HuH-7.5 (cell line): ENCODE measurements around the gene HMGN4.
"Not testable (repeated sequence)": the region's sequence is repeated elsewhere in the genome, so short reads cannot be mapped to it uniquely, and the experiment has no call there.

Source experiments
- DNase-seq: peaks from one replicate; pipeline ENCODE4 v3.0.0; 2011; ENCODE audit warnings: low spot score

The HMGN4 gene

DNA sequence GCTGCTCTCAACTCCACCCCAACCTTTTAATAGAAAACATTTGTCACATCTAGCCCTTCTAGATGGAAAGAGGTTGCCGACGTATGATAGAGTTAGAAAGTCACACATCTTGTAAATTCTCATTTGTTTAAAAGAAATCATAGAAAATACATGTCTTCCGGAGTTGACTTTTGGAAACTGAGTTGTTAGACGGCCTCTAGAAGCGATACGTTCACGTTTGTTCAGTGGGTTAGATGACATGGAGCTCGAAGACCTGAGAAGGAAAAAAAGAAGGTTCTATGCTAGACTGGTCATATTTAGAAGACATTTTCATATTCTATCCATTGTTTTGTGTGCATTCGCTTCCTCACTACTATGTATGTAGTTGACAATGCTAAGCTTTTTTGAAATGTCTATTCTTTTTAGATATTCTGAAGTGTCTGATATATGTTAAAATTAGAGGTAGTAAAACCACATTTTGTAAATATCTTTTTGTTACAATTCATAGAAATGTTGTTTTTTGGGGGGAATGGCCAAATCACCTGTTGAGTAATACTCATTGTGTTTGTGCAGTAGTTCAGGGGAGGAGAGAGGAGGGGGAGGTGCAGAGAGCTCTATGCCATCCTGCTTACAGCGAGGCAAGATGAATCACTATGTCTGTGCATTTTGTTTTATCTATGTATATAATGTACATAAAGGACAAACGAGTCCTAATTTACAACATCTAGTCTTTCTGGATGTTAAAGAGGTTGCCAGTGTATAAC lies 15.5 kb upstream of the HMGN4 start:
- not testable (repeated sequence) for DNase-seq

DNA sequence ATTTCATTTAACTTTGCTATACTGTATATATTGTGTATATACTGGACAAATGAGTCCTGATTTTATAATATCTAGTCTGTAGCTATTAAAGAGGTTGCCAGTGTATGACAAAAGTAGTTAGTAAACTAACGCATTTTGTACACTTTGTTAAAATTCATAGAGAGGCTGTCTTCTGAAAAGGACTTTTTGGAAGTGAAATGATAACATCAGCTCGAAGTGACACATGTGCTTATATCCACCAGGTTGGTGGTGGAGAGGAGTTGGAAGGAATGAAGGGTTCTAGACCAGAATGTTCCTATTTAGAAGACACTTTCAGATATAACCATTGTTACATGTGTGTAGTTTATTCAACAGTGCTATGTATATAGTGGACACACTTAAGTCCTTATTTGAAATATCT lies 13.9 kb upstream of the HMGN4 start:
- DNase-seq: not testable (repeated sequence)

DNA sequence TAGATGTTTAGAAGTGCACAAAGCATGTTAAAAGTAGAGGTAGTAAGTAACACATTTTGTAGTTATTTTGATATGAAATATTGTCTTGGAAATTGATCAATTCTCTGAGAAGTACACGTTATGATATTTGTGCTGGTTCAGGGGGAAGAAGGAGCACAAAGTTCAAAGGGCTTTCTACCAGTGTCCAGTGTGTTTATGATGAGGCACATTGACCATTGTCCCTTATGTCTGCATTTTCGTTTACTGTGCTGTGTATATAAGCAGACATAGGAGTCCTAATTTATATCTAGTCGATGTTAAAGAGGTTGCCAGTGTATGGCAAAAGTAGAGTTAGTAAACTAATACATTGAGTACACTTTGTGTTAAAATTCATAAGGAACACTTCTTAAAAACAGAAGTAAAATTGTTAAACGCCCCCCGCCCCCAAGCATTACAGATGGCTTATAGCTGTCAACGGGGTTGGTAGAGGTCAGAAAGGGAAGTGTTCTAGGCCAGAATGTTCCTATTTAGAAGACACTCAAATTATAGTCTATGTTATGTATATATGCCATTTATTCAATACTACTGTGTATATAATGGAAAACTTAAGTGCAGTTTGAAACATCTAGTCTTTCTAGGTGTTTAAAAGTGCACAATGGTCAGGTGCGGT lies 13.3 kb upstream of the HMGN4 start:
- no peak for DNase-seq

DNA sequence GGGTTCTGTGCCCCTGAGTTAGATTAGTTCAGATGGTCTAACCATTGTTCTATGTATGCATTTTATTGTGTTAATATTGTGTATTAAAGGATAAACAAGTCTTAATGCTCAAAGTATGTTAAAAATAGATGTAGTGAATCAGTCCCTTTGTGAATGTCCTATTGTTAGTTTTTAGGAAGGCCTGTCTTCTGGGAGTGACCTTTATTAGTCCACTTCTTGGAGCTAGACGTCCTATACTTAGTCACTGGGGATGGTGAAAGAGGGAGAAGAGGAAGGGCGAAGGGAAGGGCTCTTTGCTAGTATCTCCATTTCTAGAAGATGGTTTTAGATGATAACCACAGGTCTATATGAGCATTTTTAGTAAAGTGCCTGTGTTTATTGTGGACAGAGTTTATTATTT lies 12.3 kb upstream of the HMGN4 start:
- no peak for DNase-seq

DNA sequence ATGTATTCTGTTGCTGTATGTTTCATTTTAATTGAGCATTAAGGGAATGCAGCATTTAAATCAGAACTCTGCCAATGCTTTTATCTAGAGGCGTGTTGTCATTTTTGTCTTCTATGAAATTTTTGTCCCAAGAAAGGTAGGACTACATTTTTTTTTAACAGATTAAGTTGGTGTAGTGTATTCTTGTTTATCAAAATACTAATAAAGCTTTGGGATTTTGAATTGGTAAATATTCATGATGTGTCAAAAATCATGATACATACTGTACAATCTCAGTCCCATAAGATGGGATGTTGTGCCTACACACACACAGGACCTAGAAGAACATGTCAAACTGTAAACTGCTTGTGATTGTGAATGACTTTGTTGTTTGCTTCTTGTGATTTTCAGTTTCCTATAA lies 11.2 kb upstream of the HMGN4 start:
- DNase-seq: no peak

DNA sequence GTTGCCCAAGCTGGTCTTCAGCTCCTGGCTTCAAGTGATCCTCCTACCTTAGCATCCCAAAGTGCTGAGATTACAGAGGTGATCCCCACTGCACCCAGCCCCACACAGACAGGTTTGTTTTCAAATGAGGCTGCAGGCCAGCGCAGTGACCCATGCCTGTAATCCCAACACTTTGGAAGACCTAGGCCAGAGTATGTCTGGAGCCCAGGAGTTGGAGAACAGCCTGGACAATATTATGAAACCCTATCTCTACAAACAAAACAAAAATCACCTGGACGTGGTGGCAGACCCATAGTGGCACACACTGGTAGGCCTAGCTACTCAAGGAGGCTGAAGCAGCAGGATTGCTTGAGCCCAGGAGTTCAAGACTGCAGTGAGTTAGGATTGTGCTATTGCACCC lies 8.0 kb upstream of the HMGN4 start:
- no peak for DNase-seq

DNA sequence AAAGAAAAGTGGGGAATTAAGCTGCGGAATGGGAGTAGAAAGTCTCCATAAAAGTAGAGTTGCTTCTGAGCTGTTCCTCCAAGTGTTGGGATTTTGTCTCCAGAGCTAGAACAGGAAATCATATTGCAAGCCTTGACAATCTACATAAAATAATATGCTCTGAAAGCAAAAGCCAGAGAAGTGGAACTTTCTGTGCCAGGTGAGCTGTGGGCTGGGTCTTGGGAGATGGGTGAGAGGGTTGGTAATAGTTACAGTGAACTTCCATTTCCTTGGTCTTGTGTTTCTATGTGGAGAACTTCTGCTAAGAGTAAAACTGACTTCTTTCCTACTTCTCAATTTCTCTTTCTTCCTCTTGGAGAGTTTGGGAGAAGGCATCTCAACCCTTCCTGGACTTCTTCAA lies 6.3 kb upstream of the HMGN4 start:
- DNase-seq: no peak

DNA sequence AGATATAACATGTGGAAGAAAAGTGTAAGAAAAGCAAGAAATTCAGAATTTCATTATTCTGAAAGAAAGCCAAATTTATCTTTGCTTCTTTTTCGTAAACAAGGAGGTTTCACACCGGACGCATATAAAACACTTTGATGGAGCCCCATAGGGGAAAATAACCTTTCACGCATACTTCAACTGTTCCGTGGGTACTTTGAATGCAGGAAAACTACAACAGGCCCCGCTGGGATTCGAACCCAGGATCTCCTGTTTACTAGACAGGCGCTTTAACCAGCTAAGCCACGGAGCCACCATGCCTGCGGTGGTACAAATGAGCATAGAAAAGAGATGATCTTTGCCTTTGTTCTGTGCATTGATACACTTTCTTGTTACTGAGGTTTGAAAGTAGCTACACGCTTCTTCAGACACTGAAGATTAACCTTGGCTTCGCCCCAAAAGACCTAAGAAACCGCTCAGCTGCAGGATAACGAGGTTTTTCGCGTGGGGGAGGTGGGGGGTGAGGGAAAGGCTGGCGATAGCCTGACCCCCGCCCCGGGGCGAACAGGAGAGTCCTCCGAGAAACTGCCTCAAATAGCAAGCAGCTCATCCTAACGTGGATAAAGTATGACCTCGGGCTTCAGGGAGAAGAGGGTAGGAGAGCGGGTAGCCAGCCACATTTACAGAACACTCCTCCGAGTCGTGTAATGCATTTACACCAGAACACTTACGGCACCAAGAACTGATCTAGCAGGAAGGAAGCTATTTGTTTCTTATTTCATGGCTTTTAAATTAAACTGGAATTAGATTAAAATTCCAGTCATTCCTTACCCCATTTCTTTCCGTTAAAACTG lies 5.3 kb upstream of the HMGN4 start:
- DNase-seq: no peak

DNA sequence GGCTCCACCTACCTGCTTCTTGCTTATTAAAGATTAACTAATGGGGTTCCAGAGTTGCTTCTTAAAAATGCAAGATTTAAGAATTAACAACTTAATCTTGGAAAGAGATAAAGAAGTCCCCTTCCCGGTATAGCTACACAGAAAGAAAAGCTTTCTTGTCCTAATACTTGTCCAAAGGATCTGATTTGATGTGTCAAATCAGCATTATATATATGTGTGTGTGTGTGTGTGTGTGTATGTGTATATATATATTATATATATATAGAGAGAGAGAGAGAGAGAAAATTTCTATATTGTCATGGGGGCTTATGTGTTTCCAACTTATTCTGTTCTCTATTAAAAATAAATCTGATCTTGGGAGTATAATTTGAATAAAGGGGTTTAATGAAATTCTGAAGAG lies 4.6 kb upstream of the HMGN4 start:
- DNase-seq: no peak

DNA sequence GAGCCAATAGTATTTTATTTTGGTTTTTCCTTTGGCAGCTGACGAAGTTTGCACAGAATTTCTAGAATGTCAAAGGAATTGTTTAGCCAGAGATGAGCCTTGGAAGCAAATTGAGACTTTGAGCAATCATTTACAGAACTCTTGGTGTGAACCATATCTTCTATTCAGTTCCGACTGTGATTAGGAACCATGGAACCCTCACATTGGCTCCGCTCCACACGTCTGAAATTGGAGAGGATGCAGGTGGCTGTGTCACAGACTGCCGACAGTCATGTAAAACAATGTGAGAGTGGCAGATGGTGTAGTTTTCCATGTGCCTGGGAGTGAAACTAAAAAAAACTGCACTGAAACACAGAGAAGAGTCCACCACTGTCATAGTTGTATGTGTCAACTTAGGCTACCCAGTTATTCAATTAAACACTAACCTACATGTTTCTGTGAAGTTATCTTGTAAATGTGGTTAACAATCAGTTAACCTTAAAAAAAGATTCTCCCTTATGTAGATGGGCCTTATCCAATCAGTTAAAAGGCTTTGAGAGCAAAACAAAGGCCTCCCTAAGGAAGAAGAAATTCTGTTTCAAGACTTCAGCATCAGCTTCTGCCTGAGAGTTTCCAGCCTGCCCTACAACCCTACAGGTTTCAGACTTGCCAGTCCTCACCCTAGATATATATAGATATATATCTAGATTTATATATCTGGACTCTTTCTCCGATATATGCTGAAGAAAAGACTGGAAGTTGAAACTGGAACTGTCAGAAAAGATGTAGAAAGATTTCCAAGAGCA lies 3.3 kb upstream of the HMGN4 start:
- no peak for DNase-seq

DNA sequence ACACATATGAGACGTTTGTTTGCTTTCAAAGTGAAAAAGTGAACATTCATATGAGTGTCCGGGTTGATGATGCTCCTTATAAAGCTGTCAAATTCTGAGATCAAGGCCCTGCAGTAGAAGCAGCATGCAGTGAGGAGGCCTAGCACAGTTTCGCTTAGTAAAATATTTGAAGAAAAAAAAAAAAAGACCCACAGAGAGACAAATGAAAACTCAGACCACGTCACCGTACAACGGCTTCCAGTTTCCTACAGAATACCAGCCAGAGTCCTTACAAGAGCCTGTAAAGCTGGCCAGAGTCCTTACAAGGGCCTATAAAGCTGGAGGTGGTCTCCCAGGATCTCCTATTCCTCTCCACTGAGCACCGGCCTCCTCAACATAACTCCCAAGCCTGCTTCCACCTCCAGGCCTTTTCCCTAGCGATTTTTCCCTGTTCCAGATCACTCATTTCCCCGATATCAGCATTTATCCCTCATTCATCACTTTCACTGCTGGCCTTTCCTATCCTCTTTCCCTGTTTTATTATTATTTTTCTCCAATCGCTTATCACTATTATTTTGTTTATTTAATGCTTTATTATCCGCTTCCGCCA lies 1.5 kb upstream of the HMGN4 start:
- no peak for DNase-seq

DNA sequence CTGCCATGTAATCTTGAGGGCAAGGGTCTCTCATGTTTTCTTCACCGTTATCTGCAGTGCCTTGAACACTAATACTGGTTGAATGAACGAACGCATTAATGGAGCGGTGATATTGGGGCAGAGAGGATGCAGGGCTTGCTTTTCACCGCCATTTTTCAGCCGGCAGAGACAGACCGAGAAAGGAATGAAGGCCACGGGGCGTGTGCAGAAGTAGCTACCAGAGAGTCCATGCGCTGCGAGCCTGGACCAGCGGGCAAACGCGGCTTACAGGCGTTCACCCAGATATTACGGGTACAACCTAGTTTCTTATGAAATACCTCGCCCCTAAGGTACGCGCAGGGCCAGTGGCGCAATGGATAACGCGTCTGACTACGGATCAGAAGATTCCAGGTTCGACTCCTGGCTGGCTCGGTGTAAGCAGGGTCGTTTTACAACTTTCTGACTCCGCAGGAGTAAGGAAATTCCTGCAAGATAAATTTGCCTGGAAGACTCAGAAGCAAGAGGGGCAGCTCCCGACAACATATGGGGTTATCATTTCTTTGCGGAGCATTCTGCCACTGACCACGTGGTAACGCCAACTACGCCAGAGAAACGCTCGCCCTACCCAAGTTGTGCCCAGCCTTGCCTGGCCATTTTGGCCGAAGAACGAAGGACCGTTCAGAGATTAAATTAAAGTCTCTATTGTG lies 863 bp upstream of the HMGN4 start:
- no peak for DNase-seq

DNA sequence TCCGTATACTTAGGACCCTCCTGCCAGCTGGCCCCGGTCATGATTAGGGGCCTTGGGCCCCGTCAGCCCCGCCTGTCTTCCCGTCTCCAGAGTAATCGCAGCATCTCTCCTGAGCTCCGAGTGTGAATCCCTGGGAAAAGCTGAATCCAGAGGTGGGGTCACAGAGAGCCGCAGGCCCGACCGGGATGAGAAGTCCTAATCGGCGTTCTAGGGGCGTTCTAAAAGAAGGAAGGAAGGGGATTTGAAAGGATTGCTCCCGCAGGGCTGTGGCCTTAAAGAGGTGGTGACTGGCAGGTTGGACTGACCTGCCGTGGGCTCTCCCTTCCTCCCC lies 371 bp downstream of the HMGN4 start:
- no peak for DNase-seq

DNA sequence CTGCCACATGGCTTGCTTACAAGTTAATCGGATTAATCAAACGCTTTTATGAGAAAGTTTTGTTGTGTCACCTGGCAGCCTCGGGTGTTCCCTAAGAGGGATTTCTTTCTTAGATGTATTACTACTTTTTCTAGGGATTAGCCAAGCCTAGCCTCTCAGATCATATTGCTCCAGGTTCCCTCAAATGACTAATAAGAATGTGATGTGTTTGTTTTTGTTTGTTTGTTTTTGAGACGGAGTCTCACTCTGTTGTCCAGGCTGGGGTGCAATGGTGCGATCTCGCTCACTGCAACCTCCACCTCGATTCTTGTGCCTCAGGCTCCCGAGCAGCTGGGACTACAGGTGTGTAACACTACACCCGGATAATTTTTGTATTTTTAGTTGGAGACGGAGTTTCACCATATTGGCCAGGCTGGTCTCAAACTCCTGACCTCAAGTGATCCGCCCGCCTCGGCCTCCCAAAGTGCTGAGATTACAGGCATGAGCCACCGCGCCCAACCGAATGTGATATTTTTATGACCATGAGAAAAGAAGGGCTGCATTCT lies 977 bp downstream of the HMGN4 start:
- no peak for DNase-seq

DNA sequence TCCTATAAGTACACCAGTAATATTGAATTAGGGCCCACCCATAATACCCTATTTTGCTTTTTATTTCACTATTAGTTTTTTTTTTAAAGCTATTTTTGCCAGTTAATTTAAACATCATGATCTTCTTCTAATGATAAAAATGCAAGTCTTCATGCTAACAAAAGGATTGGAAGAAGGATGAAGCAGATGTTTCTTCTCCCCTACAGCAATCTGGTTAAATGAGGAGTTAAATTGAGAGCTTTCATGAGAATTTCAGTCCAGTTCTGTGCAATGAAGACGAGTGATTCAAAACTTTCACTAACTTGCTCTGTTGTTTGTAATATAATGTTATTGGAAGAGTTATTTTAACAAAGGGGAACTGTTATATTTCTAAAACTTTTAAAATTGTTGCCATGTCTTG lies 3.4 kb downstream of the HMGN4 start:
- no peak for DNase-seq

DNA sequence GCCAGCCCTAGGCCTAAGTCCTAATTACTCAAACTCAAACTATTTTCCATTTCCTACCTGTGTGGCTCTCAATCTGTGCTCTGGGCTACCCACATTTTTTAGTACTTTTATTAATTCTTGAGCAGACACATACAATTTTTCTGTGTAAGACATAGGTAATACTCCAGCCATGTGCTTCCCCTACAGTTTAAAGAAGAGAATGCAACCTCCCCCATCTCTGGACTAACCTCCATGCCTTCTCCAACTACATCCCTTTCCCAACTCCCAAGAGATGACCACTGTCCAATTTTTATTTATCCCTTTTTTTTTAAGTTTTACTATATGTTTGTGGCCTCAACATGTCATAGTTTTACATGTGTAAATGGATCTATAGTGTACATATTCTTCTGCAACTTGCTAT lies 5.8 kb downstream of the HMGN4 start:
- no peak for DNase-seq

DNA sequence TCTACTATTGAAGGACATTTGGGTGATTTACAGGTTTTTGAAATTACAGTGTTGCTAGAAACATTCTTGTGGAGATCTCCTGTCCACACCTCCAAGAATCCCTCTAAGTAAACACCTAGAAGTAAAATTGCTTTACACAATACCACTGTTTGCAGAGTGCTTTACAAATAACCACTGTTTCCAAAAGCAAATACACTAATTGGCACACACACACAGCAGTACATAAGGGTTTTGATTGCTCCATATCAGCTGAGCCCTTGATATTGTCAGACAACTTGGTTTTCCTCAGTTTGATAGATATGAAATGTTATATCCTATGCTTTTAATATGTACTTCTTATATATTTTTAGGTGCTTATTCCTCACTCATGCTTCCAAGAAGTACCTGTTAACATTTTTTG lies 6.3 kb downstream of the HMGN4 start:
- DNase-seq: no peak

DNA sequence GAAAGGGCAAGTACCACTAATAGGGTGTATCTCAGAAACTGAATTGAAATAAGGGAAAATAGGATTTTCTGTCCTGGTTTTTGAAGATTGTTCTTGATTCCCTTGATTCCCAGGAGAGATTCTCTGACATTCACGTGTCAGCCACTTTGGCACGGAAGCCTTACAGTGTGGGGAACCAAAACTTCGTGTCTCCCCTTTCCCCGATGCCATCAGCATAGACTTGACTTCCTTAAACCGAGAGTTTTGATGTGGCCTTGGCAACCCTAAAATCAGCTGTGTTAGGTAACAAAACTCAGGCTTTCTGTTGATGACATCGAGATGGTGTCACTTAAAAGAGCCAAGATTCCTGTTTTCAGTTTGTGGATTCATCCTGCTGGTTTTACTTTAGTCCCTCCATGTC lies 7.5 kb downstream of the HMGN4 start:
- DNase-seq: no peak

DNA sequence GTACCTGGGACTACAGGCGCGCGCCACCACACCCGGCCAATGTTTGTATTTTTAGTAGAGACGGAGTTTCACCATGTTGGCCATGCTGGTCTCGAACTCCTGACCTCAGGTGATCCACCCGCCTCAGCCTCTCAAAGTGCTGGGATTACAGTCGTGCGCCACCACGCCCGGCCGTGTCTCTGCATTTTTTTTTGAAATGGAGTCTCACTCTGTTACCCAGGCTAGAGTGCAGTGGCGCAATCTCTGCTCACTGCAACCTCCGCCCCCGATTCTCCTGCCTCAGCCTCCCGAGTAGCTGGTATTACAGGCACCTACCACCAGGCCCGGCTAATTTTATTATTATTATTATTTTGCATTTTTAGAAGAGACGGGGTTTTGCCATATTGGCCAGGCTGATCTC lies 9.2 kb downstream of the HMGN4 start:
- DNase-seq: not testable (repeated sequence)

DNA sequence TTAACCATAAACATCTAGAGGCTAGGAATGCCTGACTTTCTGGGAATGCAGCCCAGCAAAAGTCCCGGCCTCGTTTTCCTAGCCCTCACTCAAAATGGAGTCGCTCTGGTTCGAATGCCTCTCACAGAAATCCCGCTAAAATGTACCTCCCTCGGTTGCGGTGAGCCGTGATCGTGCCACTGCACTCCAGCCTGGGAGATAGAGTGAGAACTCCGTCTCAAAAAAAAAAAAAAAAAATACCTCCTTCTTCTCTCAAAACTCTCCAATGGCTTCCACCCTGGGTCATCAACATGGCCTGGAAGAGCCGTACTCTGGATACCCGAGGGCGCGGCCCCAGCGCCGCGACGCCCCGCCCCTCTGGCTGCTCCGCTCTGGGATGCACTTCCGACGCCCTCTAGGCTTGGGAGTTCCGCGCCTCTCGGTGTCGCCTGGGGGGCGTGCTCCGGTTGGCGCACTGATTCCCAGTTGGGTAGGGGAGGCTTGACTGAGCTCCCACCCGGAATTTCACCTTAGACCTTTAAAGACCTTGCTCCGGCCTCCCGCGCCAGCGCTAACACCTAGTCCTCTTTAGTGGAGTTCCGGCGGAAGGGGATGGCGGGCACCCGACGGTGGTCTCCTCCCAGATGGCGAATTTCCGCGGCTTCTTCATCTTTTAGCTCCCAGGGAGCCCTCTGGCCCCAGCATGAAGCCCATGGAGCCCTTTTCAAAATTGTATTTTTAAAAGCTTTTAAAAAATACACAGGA lies 12.3 kb downstream of the HMGN4 start:
- no peak for DNase-seq

DNA sequence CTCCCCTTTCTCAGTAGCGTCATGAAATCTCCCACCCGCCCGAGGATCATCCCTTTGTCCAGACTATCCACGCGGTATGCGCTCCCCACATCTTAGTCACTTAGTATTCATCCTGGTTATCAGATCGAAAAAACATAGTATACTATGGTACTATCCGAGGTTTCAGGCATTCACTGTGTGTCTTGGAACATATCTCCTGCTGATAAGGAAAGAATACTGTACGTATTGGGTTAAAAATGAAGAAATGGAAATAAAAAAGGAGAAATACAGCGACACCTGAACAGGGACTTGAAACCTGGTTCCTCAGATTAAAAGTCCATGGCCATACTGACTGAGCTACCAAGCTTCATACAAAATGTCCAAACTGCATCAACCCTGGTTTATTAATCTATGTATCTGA lies 14.0 kb downstream of the HMGN4 start:
- no peak for DNase-seq
